SW480 (cell line): ENCODE measurements around the gene TSHZ3.

Experiments
- DNase-seq: peaks from one replicate; pipeline ENCODE4 v3.0.0-alpha.2; 2016; ENCODE audit warnings: low spot score

The TSHZ3 gene

GRCh38 chr19:31286491-31286890, 62.7 kb downstream of the TSHZ3 start:
- DNase-seq: no peak

DNA sequence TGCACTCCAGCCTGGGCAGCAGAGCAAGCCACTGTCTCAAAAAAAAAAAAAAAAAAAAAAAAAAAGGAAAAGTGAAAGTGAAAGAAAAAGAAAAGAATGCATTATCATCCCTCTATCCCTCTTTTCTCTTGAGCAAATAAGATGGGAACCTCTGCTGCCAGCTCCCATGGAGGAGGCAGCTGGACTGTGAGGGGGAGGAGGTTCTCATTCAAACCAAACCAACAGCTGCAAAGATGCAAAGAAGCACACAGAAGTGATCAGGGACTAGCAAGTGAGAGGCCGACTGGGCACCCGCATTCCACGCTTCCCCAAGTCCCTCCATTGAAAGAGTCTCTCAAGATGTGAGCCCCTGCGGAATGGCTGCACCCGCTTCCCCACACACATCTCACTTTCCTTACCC, 63.5 kb downstream of the TSHZ3 start:
- no peak for DNase-seq

- no peak for DNase-seq
Measured at GRCh38 chr19:31284621-31285020, 64.6 kb downstream of the TSHZ3 start.

DNA sequence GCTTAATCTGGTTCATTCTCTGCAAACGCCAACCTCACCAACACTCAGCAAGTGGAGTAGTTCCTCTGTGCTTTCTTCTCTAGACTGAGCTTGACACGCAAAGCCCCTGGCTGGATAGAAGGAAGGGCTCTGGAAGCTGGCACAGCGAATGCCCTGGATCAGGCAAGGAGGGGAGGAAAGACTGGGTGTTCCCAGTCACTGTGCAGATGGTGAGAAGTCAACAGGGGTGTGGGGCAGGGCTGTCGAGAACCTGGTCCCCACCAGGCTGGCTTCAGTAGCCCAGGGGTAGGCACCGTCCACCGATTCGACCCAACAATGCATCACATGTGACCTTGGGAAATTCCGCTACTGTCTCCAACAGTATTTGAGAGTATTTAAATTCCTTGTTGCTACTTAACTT, 65.5 kb downstream of the TSHZ3 start:
- no peak for DNase-seq

- DNase-seq: no peak
Measured at GRCh38 chr19:31282346-31282745, 66.9 kb downstream of the TSHZ3 start.

DNA sequence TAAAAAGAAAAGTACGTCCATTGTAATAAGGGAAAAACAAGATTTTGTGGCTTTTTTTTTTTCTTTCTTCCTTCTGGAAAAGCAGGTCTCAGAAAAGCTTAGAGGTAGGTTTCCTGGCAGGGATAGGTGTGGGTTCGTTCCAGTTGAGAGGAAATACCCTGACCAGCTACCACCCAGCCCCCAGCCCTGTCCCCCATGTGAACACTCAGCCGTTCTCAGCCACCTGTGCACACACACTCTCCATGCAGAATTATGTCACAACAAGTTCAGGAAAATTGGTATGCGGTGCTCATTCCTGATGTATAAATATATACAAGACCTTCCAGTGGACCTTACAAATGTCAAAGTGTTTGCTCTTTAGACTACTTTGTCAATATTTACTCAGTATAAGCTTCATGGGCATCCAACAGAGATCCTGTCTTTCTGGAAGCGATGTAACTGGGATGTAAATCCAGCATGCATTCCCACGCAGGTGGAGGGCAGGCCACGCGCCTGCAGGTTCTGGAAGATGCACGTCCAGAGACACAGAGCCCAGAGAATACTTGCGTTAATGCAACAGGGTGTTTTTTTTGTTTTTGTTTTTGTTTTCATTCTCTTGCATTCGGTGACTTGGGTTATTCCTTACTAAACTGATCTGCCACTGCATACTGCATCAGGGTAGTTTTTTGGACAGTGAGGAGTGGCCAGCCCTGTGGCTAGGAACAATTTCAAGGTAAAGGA, 68.8 kb downstream of the TSHZ3 start:
- DNase-seq: no peak

GRCh38 chr19:31279436-31279765, 69.8 kb downstream of the TSHZ3 start:
- DNase-seq: no peak

DNA sequence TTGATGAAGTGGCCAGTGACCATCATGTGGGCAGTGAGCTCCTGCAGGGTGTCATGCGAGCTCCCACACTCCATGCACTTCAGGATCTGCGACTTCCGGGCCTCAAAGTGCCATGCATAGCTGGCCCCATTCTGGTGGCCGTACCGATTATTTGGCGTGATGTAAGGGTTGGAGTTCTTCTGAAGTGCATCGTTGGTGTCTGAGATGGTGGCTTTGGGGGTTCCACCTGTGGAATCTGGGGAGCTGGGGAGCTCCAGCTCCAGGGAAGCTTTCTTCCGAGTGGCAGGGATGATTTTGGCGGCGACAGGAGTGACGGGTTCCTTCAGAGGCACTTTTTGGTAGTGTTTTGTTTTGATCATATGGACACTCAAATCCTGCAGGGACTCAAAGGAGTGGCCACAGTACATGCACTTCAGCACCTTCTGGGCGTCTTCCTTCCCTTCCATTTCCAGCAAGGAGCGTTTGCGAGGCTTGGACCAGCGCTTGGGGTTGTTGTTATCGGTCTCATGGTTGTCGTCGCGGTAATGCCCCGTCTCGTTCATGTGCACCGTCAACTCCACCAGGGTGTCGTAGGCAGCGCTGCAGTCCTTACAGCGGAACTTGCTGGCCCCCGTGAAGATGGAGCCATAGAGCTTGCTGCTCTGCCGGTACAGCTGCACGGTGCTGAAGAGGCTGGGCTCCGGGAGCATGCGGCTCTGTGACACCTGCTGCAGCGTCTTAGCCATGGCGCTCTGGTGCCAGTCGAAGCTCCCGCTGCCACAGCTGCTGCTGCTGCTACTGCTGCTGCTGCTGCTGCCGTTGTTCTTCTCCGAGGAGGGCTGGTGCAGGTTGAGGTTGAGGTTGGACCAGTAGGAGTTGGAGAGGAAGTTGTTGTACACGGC, 70.4 kb downstream of the TSHZ3 start:
- no peak for DNase-seq

GRCh38 chr19:31277516-31277915, 71.7 kb downstream of the TSHZ3 start:
- no peak for DNase-seq

DNA sequence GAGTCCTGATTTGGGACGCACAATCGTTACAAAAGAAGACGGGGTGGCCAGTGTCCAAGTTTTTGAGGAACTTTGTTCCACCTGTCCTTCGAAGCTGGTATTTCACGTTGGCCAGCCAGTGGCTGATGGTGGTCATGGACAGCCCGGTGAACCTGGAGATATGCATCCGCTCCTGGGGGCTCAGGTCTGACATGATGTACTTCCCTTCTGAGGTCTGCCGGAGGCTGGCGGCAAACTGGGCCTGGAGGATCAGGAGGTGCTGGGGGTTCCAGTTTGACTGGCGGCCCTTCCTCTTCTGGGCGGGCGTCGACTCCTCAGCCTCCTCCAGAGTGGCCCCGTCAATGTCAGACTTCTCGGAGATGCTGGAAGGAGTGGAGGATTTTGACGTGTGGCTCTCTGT, 72.4 kb downstream of the TSHZ3 start:
- DNase-seq: no peak

- no peak for DNase-seq
Measured at GRCh38 chr19:31275068-31275334, 74.2 kb downstream of the TSHZ3 start.

GRCh38 chr19:31274251-31275067, 74.8 kb downstream of the TSHZ3 start:
- no peak for DNase-seq

- no peak for DNase-seq
Measured at GRCh38 chr19:31272583-31273106, 76.6 kb downstream of the TSHZ3 start.

DNA sequence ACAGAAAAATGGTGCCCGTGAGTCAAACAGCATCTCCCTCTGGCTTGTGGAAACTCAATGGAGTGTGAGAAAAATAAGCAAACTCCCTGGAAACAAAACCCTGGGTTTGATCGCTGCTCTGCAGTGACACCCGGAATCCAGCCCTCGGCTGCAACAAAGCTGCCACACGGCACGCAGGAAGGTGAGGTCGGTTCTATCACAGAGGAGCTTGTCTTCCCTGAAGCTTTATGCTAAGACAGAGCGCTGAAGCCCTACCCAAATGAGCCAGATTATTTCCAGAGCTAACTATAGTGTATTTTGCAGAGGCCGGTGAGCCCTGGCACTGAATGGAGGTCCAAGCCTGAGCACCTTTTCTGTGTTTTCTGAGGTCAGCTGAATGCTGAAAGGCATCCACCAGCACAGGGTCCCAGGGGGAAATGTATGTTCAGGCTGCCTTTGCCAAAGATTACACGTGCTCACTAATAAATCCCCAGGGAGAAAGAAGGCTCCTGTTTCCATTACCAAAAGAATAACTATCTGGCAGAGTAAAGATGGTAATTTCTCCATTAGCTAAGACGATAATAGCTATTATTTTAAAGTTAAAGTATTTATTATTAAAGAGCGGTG, 77.8 kb downstream of the TSHZ3 start:
- DNase-seq: no peak

GRCh38 chr19:31270897-31271296, 78.3 kb downstream of the TSHZ3 start:
- DNase-seq: no peak

- no peak for DNase-seq
Measured at GRCh38 chr19:31269425-31270127, 79.7 kb downstream of the TSHZ3 start.

- DNase-seq: no peak
Measured at GRCh38 chr19:31268751-31269383, 80.4 kb downstream of the TSHZ3 start.

- DNase-seq: no peak
Measured at GRCh38 chr19:31266731-31267130, 82.5 kb downstream of the TSHZ3 start.

DNA sequence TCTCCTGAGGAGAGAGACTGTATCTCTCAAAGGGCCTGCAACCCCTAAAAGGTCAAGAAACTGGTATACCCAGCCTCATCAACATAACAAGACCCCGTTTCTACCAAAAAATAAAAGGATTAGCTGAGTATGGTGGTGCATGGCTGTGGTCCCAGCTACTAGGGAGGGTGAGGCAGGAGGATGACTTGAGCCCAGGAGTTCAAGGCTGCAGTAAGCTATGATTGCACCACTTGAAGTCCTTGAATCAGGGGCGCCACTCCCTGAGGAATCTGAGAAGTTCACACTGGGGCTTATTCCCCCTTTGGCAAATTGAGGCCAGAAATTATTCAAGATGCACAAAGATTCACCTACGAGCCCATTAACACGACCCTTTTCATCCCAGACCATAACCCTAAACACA, 83.0 kb downstream of the TSHZ3 start:
- no peak for DNase-seq

DNA sequence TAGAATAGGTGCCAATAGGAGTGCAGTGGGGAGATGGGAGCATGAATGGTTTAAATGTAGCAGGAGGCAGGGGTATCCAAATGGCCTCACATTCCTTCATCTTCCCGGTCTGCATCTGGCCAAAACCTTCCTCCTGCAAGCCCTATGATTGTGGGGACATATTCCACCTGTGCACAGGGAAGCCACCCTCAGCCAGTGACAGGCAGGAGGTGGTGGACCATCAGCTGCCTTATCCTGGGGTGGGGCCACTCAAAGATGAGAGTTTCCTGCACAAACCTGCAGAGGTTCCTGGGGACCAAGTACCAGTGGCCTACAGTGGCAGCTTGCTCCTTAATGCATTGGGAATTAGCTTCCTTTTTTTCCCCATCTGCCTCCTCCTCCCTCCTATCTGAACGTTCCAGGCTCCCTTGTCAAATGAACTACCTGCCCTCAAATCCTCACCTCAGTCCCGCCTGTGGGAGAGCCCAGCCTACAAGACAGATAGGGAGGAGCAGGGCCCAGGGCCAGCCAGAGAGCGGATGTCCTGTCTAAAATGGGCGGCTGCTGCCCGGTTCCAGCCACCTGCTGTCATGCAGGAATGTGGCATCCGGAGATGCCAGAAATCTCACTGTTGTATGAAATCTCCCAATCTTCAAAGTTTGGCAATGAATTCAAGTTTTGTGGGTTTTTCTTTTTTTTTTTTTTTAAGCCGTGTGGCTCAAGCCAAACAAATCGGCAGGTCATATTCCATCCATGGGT, 85.0 kb downstream of the TSHZ3 start:
- DNase-seq: no peak

DNA sequence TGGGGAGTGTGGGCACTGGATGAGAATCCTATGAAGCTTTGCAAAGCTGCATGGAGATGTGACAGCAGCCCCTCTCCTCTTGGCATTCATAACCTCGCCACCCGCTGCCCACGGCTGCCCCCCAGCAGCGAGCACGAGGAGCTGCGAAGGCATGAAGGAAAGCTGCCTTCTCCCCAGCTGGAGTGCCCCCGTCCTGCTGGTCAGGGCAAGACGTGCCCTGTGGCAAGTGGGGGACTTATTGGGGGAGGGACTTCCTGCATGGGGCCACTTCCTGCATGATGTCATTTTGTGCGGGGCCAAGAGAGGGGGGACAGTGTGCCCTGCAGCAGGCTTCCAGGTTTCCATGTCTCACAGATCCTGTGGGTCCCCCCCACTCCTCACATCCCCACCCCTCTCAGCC, 85.9 kb downstream of the TSHZ3 start:
- no peak for DNase-seq
